8988T (cell line): ENCODE data around the gene PPFIBP2.

Experiments used
- DNase-seq: peaks from one replicate; pipeline ENCODE4 v3.0.0; 2011

The PPFIBP2 gene

DNA sequence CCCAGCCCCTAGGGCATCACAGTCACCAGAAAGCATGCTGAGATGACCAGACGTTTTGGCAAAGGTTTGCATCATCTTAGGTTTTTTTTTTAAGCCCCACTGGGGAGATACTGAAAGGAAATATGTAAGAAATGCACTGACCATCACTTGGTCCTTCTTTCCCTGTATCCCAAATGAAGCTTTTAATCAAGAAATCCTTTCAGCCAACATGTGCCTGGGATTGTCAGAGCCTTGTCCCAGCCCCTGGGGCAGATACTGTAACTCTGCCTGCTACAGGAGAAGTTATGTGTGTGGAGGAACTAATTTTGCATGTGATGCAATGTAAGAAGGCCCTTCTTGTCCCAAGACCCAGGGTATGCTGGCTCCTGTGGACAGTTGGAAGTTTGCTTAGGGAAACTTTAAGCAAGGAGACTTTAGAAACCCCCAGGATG, 65.6 kb downstream of the PPFIBP2 start:
- no peak for DNase-seq

DNA sequence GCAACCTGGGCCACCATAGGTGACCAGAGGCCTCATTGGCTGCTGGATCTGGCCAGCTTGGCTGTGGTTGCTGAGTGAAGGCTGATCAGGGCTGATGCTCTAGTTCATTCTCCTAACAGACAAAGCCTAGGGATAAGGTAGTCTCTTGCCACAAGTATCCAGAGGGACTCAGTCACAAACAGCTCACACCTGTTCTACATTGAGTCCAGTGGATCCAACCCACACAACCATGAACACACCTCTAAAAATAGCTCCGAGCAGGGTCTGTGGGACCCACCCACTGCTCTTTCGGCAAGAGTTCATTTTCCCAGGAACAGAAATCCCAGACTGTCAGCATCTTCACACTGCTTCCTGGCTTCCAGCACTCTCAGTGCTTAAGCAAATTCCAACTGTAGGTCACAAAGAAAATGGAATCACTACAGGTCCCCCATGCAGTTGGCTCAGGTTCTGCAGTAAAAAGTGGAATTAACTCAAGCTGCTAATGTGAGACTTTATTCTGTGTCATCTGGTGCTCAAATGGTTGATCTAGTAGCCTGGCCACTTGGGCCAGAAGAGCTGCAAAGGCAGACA, 67.3 kb downstream of the PPFIBP2 start:
- DNase-seq = no peak

DNA sequence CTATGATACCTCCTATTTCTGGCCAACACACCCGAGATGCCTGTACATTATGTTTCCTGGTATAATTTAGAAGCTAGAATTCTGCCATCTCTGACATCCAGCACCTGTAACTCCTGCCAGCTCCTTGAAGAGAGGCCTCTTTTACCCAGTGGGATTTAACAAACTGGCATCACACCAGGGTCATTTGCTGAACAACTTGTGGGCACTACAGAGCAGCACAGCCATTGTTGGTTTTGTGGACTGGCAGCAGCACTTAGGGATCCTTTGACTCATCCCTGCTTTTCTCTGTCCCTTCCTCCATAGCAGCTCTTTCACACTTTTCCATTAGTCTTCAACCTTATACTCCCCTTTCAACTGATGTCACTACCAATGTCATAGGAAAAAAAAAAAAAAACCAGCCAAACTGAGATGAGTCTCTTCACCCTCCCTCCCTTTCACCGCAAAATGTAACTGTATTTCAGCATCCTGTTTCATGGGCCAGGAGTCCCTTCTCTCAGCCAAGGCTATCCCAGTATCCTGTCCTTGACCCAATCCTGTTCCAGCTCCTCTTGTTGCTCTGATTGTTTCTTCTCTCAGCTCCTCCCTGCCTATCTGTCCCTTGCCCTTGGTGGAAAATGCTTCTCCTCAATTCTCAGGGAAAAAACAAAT, 68.7 kb downstream of the PPFIBP2 start:
- DNase-seq = no peak

DNA sequence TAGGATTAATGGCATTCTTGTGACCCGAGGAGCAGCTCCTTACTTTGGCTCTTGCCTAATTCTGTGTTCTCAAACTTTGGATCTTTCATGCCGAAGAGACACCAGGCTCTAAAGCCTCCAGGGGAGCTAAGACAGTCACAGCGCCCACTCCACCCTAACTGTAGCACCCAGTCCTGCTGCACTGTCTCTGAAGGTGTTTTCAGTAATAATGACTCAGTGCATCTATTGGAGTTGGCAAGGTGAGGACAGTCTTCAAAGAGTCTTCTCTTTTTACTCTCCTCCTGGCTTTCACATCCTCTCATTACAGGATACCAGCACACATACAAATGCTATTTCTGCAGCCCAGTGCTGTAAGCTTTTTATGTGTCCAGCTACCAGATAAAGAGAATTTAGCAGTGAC, 69.4 kb downstream of the PPFIBP2 start:
- DNase-seq = no peak

DNA sequence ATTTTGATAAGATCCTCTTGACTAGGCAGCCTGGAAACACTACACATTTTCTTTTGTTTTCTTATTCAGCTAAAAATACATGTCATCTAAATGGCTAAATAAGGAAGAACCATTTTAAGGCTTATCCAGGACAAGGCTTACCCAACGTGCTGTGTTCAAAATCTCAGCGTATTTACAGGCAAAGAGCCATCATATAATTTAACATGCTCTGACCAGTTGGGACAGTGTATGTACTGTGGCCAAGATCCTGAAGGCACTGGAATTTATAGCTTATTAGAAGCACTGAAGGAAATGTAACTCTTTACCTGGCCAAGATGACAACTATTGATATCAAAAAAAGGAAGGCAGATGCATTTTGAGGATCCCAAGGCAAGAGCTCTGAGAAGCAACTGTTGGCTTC, 71.1 kb downstream of the PPFIBP2 start:
- no peak for DNase-seq

DNA sequence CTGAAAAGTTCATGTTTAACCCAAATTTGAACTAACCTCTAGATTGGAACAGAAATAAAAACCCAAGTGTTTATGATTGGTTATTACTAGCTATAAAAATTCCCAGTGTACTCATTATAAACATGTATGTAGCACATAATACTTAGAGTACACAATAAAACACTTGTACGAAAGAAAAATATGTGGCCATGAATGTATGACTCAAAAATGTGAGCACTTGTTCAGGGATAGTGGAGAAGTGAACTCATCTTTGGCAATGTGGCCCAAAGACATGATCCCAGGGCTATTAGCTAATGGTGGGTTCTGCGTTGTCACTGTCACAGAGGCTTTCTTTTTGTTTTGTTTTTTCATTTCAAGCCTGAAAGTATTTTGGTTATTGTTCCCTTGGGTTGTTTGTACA, 72.0 kb downstream of the PPFIBP2 start:
- no peak for DNase-seq

DNA sequence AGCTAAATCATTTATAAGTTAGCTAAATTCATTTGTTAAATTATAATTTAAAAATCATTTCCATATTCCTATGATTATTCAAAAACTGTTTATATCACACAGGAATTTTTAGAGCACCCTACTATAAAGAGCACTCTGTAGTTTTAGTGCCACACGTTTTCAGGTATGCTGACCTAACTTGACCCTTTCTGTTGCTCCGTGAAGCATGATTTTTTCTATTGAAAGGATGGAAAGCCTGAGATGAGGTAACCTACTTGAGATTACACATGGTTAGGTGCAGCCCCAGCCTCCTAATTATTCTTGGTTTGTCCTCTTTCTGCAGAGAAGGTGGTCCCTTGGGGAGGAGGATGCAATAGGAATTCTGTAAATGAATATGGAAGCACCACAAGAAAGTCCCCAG, 72.6 kb downstream of the PPFIBP2 start:
- no peak for DNase-seq

DNA sequence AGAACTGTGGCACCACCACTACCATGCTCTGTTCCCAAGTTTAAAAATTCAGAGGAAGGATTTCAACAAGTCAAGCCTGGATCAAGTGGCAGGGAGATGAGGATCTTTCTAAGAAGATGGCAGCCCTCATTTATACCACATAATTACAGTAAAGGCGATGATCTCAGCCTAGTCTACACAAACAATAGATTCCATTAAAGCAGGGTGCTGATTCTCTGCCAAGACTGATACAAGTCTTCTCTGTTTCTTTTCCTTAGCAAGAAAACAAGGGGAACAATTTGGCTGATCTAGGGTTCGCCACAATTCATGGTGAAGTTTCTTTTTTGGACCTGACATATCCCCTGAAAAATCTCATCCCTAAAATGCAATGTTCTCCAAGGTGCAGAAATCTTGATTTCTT, 73.9 kb downstream of the PPFIBP2 start:
- DNase-seq = no peak

DNA sequence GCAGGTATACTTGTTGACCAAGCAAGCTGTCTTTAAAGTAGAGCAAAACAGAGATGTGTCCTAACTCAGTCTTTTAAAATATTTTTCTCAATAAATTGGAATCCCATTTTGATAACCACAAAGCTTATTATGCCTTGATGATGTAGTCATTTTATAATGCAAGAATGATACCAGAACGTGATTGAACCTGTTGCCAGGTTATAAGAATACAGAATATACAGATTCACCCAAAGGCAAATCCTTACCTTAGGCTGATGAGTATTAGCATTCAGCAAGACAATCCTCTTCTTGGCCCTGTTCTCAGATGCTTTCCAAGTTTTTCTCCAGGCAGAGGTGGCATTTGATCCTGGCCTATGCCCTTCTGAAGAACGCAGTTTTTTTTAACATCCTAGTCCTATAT, 76.1 kb downstream of the PPFIBP2 start:
- DNase-seq = no peak

DNA sequence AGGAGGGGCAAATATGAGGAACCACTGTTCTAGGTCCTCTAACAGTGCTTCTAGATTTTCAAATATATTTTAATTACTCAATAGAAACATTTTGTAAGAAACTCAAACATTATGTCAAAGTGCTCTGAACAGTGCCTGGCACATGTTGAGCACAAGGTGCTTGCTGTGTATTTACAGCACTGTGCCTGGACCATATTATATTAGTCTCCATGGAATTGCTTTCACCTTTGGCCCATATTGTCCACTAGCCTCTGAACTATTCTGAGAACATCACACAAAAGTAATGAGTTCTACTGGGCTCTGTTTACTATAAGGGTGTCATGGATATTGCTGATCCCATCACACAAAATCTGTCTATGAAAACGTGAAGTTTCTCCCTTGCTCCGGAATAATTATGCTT, 76.7 kb downstream of the PPFIBP2 start:
- no peak for DNase-seq

DNA sequence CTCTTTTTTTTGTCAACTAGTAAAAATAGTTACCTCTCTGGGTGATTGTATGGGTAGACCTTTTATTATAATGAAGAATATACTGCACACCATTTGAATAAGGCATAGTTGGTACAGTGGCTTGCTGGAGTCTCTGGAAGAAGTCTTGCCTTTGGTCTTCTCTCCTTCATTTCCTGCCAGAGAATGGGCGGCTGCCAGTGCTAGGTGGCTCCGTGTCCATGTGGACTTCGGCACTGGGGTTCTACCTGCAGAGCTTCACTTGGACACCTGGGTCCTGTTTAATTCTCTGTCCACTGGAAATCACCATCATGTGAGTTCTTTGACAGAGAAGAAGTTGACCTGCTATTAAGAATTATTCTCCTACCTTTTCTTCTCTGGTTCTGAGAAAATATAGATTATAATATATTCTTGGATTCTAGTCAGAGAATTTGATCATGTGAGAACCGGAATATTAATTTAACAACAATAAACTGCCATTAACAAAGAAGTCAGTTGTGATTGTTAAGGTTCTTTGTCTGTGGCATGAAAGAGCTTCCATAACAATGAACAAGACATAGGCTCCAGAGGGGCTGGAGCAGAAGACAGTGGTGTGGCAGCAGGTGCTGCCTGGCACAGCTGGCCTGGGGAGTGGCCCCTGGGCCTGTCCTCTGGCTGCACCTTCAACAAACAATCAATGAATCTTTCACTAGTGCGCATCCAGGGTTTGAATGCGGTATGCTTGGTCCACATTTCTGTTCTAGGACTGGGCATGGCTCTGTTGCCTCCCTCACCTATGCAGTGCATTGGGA, 77.5 kb downstream of the PPFIBP2 start:
- no peak for DNase-seq

DNA sequence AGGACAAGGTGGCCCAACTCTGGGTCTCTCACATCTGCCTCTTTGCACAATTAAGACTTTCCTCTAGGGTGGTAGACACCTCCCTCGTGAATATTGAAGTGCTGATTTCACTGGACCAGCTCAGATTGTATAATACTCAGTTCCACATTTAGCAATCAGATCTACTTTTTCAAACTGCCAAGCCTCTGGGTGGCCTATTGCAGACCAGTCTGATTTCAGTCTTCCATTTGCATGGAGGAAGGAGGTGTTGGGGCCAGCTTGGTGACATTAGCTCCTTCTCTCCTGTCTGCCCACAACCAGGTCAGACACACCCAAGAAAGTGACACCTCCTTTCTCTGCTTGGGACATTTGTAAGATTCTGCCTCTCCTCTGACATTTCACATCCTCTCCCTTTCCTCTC, 78.2 kb downstream of the PPFIBP2 start:
- DNase-seq = no peak

DNA sequence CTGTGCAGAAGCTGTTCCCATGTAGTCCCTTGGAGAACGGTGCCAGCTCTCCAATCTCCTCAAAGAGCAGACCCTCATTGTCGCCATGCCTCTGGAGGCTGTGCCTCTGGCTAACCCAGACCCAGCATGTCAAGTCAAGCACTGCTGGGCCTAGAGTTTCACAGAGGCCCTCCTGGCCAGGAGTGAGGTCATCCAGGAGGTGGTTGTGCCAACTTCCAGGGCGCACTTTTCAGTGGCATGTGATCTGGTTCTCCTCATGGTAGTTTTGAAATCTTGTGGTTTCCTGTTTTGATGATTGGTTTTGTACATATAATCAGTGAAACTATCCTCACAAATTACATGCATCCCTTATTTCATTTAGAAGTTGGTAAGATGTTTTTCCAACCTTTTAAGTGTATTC, 78.9 kb downstream of the PPFIBP2 start:
- no peak for DNase-seq

DNA sequence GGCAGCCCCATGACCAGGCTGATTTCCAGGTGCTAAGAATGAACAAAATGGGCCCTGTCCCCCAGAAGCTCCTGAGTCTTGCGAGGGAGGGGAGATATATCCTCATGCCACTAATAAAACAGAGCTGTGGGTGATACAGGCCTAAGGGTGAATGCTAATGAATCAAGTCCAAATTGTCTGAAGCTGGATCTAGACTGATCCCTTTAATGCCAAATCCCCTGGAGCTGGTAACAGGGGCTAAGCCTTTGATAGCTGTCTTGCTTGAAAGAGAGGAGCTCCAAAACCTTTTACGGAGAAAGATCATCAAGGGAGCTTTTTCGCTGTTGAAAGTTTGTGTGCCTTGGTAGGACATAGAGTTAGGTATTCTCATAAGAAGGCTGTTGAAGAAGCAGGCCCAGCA, 79.7 kb downstream of the PPFIBP2 start:
- no peak for DNase-seq

DNA sequence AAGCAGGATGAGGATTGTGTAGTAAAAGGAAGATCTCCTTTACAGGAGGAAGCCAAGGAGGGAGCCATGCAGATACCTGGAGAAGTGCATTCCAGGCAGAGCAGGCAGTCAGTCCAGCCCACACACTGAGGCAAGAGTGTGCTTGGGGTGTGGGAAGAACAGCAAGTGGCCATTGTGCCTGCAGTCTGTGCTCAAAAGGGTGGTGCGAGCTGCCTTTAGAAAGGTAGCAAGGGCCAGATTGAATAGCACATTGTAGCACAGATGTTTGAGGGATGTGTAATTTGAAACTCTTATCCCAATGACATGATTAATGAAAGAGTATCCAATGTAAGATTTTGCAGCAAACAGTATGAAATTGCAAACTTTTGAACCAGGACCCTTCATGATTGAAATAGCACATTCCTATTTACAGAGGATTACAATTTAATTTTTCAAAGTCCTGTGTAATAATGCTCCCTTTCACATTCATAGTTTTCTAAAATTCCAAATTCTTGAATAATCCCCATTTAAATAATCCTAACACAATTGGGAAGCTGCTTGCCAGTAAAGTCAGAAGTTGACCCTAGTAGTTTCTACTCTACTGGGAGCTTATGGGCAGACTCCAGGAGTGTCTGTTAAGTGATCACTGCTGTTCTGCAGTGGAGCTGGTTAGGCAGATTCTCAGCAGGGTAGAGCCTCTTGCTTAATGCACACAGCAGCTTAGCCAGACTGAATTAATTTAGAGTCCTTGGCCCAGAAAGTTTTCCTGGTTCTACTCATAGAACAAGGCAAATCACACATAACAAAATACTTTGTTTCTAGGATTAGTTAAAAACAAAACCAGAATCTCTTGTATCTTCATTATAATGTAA, 81.4 kb downstream of the PPFIBP2 start:
- no peak for DNase-seq

DNA sequence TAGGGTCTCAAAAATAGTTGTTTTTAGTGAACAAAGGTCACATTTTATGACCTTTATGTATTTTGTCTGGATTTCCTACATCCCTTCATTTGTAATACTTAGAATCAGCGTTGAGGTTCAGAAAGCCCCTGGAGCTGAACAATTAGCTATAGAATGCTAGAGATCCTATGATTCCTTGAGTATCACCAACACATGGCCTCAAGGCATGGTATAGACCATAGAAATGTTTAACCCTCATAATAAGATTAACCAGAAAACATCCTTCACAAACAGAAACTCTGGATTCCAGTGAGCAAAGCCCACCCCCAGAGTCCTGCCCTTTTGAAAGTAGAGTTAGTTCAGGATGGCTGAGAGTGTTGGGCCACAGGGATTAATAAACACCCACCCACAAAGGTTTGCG, 82.2 kb downstream of the PPFIBP2 start:
- no peak for DNase-seq

DNA sequence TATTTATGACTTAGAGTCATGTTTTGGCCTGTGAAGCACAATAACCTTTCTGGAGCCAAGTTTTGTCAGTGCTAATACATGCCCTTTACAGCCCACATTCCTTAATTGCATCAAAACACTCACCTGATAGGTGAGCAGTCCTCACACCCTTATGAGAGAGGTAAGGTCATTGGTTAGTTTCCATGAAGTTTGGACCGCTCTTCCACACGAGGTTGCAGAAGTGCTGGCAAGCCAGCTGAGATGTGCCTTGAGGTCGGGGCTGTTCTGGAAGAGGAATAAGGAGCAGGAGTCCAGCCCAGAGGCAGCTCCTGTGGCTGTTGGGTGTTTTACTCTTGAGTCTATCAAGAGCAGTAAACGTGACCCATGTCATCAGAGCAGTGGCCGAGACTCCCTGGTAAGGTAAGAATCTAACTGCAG, 83.2 kb downstream of the PPFIBP2 start:
- no peak for DNase-seq

DNA sequence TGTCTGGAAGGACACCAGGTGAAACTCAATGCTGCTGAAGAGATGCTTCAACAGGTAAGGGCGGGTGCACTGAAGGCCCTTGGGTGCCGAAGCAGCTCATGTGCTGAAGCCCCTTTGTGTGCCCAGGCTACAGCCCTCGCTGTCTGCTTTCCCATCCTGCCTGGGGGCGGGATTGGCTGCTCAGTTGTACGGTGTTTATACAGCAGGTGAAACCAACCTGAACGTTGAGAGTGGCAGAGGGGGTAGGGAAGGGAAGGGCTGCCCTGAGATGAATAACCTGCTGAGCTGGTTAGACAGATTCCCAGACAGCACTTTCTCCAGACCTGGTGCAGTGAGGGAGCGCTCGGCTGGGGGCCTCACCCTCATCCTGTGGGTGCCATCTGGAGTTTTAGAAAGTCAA, 83.8 kb downstream of the PPFIBP2 start:
- DNase-seq = no peak

DNA sequence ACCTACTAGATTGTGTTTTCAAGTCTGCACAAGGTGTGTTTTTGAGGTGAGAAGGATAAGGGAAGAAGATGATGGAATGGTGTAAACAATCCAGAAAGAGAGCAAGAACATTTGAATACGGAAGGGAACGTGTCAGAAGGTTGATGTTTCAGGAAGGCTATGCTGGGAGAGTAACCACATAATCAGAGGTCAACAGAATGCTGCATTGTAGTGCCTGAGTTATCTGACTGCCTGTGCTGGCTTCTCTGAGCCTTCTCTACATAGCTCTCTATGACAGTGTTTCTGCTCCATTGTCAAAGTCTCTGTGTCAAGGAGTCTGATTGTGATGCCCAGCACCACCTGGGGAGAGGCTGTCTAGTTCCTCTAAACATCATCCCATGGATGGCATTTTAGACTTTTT, 85.4 kb downstream of the PPFIBP2 start:
- DNase-seq = no peak

DNA sequence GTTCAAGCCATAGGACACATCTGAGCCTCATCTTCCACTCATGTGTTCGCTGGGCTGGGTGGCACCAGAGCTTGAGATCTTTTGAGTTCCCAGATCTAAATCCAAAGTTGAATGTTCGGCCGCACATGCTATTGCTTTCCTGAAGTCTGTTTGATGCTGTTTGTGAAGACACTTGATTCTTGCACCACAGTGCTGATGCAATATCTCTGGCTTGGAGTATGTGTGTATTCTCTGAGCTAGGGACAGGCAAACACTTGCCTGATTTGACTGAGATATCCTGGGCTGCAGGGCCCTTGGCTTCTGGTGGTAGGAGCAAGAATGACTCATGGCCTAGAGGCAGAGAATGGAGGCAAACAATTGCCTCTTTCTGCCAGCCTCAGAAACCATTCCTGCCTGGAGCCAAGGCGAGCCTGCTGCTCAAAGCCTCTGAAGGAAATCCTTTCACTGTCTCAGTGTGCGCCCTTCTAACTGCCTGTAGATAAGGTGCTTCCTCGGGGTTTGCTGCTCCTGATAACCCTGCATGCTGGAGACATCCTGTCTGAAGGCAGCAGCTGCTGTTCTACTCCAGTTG, 86.5 kb downstream of the PPFIBP2 start:
- DNase-seq = no peak

DNA sequence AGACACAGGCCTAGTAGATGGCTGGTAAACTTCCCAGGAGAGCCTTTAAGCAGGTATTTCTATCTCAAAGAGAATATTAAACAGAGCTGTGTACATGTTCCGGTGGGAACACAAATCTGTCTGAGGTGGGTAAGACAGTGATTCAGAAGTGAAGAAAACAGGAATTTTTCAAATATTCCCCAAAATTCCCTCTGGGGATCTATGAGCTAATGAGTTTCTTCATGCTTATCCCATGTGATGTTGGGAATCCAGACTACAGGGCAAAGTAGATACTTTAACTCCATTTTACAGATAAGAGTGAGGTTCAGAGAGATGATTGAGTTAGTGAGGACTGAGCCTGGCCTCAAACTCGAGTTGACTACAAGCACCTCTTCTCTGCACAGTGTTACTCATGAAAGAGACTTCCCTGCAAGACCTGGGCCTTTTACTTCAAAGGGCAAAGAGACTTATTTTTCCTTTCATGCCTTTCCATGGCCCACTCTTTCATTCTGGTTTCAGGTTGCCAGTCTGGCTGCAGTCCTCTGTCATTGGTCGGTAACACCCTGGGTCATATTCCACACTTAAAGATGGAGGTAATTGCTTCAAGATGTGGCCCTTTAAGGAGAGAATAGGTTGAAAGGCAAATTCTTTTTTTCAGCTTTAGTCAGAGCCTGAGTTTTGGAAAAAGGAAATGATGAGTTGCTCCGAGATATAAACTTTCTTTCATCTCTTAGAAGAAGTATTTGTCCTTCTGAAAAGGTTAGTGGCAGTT, 89.4 kb downstream of the PPFIBP2 start:
- DNase-seq = no peak

DNA sequence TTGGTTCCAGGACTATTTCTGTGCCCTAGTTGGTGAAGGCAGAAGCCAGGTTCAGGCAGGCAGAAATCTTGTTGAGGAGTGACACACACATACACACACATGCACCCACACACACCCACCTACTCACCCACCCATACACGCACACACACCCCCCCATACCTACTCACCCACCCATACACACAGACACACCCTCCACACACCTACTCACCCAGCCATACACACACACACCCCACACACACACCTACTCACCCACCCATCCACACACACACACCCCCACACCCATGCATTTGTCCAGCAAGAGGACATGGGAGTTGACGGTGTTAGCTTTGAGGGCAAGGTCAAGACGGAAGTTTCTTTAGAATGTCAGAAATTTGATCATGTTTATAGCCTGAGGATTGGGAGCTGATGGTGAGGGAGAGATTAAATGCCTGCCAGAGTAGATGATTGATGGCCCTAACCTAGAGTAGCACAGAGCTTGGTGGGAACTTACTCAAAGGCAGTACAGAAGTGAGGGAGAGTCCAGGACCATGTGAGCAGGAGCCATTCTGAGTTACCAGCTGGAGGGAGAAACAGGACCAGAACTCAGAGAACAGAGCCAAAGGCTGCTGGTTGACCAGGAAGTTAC, 90.6 kb downstream of the PPFIBP2 start:
- no peak for DNase-seq
